GM23248 (cell line): ENCODE measurements around the gene PCDHA2. TPM values are rescaled to one million over a fixed set of nuclear protein-coding genes. Genes with fewer than 3 reads are reported as not detected.
"Not testable (repeated sequence)": the region's sequence is repeated elsewhere in the genome, so short reads cannot be mapped to it uniquely, and the experiment has no call there.

Experiments
- DNase-seq: peaks from one replicate; pipeline ENCODE4 v3.0.0-alpha.2; 2015
- H2AFZ ChIP-seq: fragments of 200-600 bp; sonication (generic); 2 replicates; pipeline ENCODE4 v1.6.1; 2016; ENCODE audit warnings: antibody characterized with exemption
- H3F3A ChIP-seq: fragments of 200-600 bp; sonication (generic); 2 replicates; pipeline ENCODE4 v1.6.1; 2016; ENCODE audit warnings: mild to moderate bottlenecking, antibody characterized with exemption, mixed run types; ENCODE audit not compliant: insufficient read depth
- H3K27ac ChIP-seq: fragments of 200-600 bp; sonication (generic); 2 replicates; pipeline ENCODE4 v1.5.1; 2016; ENCODE audit warnings: mild to moderate bottlenecking
- H3K27me3 ChIP-seq: fragments of 200-600 bp; sonication (generic); replicated peaks from 2 replicates; pipeline ENCODE4 v1.6.1; 2016; ENCODE audit warnings: mild to moderate bottlenecking; ENCODE audit not compliant: insufficient read depth
- H3K36me3 ChIP-seq: fragments of 200-600 bp; sonication (generic); 2 replicates; pipeline ENCODE4 v1.6.1; 2016; ENCODE audit warnings: low read depth, mild to moderate bottlenecking
- H3K4me1 ChIP-seq: fragments of 200-600 bp; sonication (generic); 2 replicates; pipeline ENCODE4 v1.6.1; 2016; ENCODE audit warnings: mild to moderate bottlenecking; ENCODE audit not compliant: insufficient read depth
- H3K4me2 ChIP-seq: fragments of 200-600 bp; sonication (generic); one replicate; pipeline ENCODE4 v1.6.1; 2016; ENCODE audit warnings: mild to moderate bottlenecking; ENCODE audit not compliant: unreplicated experiment
- H3K4me3 ChIP-seq: fragments of 200-600 bp; sonication (generic); 2 replicates; pipeline ENCODE4 v1.5.1; 2016; ENCODE audit warnings: mild to moderate bottlenecking
- H3K79me2 ChIP-seq: fragments of 200-600 bp; sonication (generic); 2 replicates; pipeline ENCODE4 v1.6.1; 2016; ENCODE audit warnings: mild to moderate bottlenecking; ENCODE audit not compliant: insufficient read depth
- H3K9ac ChIP-seq: fragments of 200-600 bp; sonication (generic); 2 replicates; pipeline ENCODE4 v1.6.1; 2016; ENCODE audit warnings: mild to moderate bottlenecking
- H3K9me2 ChIP-seq: fragments of 200-600 bp; sonication (generic); 2 replicates; pipeline ENCODE4 v1.6.1; 2016; ENCODE audit warnings: mixed run types, mild to moderate bottlenecking, moderate library complexity; ENCODE audit not compliant: insufficient read depth
- H3K9me3 ChIP-seq: fragments of 200-600 bp; sonication (generic); one replicate; pipeline ENCODE4 v1.6.1; 2017; ENCODE audit warnings: low read depth
- H4K20me1 ChIP-seq: fragments of 200-600 bp; sonication (generic); 2 replicates; pipeline ENCODE4 v1.6.0; 2016; ENCODE audit not compliant: insufficient read depth
- EZH2 ChIP-seq: fragments of 200-600 bp; sonication (generic); IDR thresholded peaks from 2 replicates; pipeline ENCODE4 v1.6.1; 2018; ENCODE audit warnings: antibody characterized with exemption, mild to moderate bottlenecking; ENCODE audit not compliant: insufficient read depth, poor library complexity, severe bottlenecking
- EZH2phosphoT487 ChIP-seq: fragments of 200-600 bp; sonication (generic); IDR thresholded peaks from 2 replicates; pipeline ENCODE4 v1.6.1; 2018; ENCODE audit warnings: antibody characterized with exemption, moderate library complexity, mild to moderate bottlenecking, low read depth; ENCODE audit not compliant: insufficient read depth
- WGBS, 2 experiments: methylation state at CpG; one replicate each; pipeline ENCODE4 v1.1.6; 2015 to 2017; ENCODE audit warnings: low lambda C conversion rate in 2 of 2, low coverage in 1 of 2; ENCODE audit errors: missing lambda C conversion rate in 2 of 2; 5-methylcytosine and 5-hydroxymethylcytosine counted together
- in situ Hi-C: fragments of 300-500 bp; cut with MboI; formaldehyde crosslinking; loops from 2 replicates; pipeline ENCODE4 v1.15.0; 2020
- polyA plus RNA-seq: library from polyadenylated mRNA; unstranded; fragments of >200 nt; fragmentation: Nextera tagmentation; extraction: Ambion mirVana; gene quantifications from 2 replicates; pipeline ENCODE4 v1.2.1, GENCODE V29; 2016
- total RNA-seq: library from RNA; depleted of rRNA; stranded (reverse); fragments of >200 nt; shearing (Covaris generic); gene quantifications from 2 replicates; pipeline ENCODE4 v1.2.3, GENCODE V29; 2014

PCDHA2 gene
- total and polyA plus RNA-seq, 2 experiments from 2014 or later, result 0.06 TPM; not detected in 1

- no peak for DNase-seq
- Histone ChIP-seq H3K4me1 (no peaks in the 10 kb centered on the region), H3K27me3 (no peaks in the 10 kb centered on the region), H2AFZ (no peak overlapping the region), H3K79me2 (no peaks in the 10 kb centered on the region), H3K9me3 (no peaks in the 10 kb centered on the region), H3K9ac (no peak overlapping the region), H4K20me1 (no peaks in the 10 kb centered on the region), H3K4me2 (no peak overlapping the region), H3K9me2 (no peaks in the 10 kb centered on the region), H3K4me3 (no peak overlapping the region), H3K36me3 (no peaks in the 10 kb centered on the region), H3K27ac (no peak overlapping the region), H3F3A (no peaks in the 10 kb centered on the region)
- WGBS, 2 experiments, result 24 to 28% methylated on average over 1 of the region's 1 CpG
- TF ChIP-seq EZH2phosphoT487 (no peak), EZH2 (no peak)
- in situ Hi-C loops, result no loop called here
Observed at GRCh38 chr5:140780512-140780911, 14.1 kb upstream of the PCDHA2 start.

- Histone ChIP-seq H3K9ac (no peak within 1 kb of the TSS), H3K79me2 (no peaks in the 10 kb centered on the region), H3K36me3 (no peaks in the 10 kb centered on the region), H3K4me1 (no peaks in the 10 kb centered on the region), H3K4me2 (no peak within 1 kb of the TSS), H3K9me2 (no peaks in the 10 kb centered on the region), H2AFZ (no peak within 1 kb of the TSS), H3K27me3 (no peaks in the 10 kb centered on the region), H4K20me1 (no peaks in the 10 kb centered on the region), H3F3A (no peaks in the 10 kb centered on the region), H3K4me3 (no peak within 1 kb of the TSS), H3K27ac (no peak within 1 kb of the TSS), H3K9me3 (no peaks in the 10 kb centered on the region)
- 27 to 31% methylated on average over 29 of the region's 29 CpGs for WGBS, 2 experiments
- TF ChIP-seq EZH2phosphoT487, result no peak
- no peak for TF ChIP-seq EZH2
- no peak for DNase-seq
- in situ Hi-C loops, result no loop called here
Observed at GRCh38 chr5:140785905-140786686, 8.6 kb upstream of the PCDHA2 start, which contains the start of gene PCDHA1. Gene PCDHA1 (plus strand): TSS chr5:140786140.

GRCh38 chr5:140787422-140787821, 7.2 kb upstream of the PCDHA2 start:
- H3K4me2 ChIP-seq, H3K9me3 ChIP-seq, H3K9ac ChIP-seq, H3F3A ChIP-seq, H2AFZ ChIP-seq, H3K79me2 ChIP-seq, H3K27me3 ChIP-seq, H3K4me1 ChIP-seq, H3K9me2 ChIP-seq, DNase-seq, H3K36me3 ChIP-seq, H3K4me3 ChIP-seq, in situ Hi-C loops, H3K27ac ChIP-seq, H4K20me1 ChIP-seq: not testable (repeated sequence)
- WGBS, 2 experiments, result 54 to 56% methylated on average over 43 to 44 of the region's 44 CpGs

GRCh38 chr5:140787849-140788504, 6.7 kb upstream of the PCDHA2 start:
- WGBS, 2 experiments, result 44 to 47% methylated on average over 53 to 57 of the region's 70 CpGs
- H3K4me3 ChIP-seq, in situ Hi-C loops, H3K27ac ChIP-seq, H3F3A ChIP-seq, H3K27me3 ChIP-seq, H3K9me3 ChIP-seq, H3K4me2 ChIP-seq, DNase-seq, H2AFZ ChIP-seq, H3K9ac ChIP-seq, H3K36me3 ChIP-seq, H3K9me2 ChIP-seq, H3K4me1 ChIP-seq, H3K79me2 ChIP-seq, H4K20me1 ChIP-seq: not testable (repeated sequence)
